Lower leg skin (tissue), 4 donors: ENCODE measurements around the gene SF1. TPM values are rescaled to one million over a fixed set of nuclear protein-coding genes. Genes with fewer than 3 reads are reported as not detected.

ENCODE experiments used
- DNase-seq, 2 donors: peaks; one replicate each; pipeline ENCODE4 v3.0.0-alpha.2; 2019; ENCODE audit warnings: low spot score in 2 of 2
- H3K4me3 ChIP-seq: fragments of 200-600 bp; sonication (generic); 2 replicates; pipeline ENCODE4 v1.5.1; 2017; ENCODE audit warnings: mild to moderate bottlenecking, low read depth; ENCODE audit not compliant: poor library complexity, severe bottlenecking
- POLR2A ChIP-seq, 2 donors: fragments of 450-650 bp; IDR thresholded peaks; one replicate each; pipeline ENCODE4 v1.6.1; 2016 to 2017; ENCODE audit warnings: antibody characterized with exemption in 2 of 2, mild to moderate bottlenecking in 1 of 2, moderate library complexity in 1 of 2
- WGBS, 2 donors: methylation state at CpG; one replicate each; pipeline ENCODE4 v1.1.5; 2018; 5-methylcytosine and 5-hydroxymethylcytosine counted together
- intact Hi-C: fragments of 100-400 bp; cut with DNase I; formaldehyde crosslinking; loops from one replicate; pipeline ENCODE4 v1.15.0; 2023; ENCODE audit warnings: low total_unique reads
- total RNA-seq, 4 donors: library from RNA; depleted of rRNA; stranded (reverse); fragments of >200 nt; gene quantifications; one replicate each; pipeline ENCODE4 v1.1.0, GENCODE V29; 2016
- TF ChIP-seq, protein P1 (sequence below), 3 donors: fragments of 450-650 bp; IDR thresholded peaks; one replicate each; pipeline ENCODE4 v1.5.1; 2016; ENCODE audit warnings: antibody characterized with exemption in 3 of 3, mild to moderate bottlenecking in 3 of 3, moderate library complexity in 2 of 3

Gene SF1
- total RNA-seq, 4 donors from 2014 or later, result 130 to 327 (median 178) TPM

DNA sequence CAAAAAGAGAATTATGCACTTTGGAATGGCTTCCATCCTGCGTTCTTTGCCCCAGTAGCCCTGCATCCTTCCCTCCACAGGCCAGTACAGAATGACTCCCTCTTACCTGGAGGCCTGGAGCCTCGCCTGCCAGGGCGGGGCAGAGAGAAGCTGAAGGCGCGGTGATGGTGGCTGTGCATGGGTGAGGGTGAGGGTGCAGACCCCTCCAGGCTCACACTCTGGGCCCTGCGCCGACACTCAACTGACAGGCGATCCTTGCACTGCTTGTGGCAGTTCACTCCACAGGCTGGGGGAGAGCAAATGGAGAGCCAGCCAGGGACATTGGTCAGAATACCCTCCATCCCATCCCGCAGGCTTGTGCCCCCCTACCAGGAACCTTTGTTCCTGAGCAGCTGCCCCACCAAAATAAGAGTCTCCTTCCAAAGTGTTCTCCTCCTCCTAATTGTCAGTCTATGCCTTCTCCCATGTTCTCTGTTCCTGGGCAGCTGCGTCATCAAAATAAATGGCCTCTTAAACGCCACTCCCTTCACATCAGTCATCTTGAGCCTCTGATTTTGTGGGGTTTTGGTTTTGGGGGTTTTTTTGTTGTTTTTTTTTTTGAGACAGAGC lies 49.5 kb downstream of the SF1 start:
- no peak overlapping the region for H3K4me3 ChIP-seq
- DNase-seq, result no peak
- WGBS, 2 donors, result 89 to 92% methylated on average over 11 of the region's 11 CpGs
- intact Hi-C loops, result no loop called here
- no peak for TF ChIP-seq POLR2A (IDR thresholded peaks at IDR 0.05)
- TF ChIP-seq, protein P1, sequence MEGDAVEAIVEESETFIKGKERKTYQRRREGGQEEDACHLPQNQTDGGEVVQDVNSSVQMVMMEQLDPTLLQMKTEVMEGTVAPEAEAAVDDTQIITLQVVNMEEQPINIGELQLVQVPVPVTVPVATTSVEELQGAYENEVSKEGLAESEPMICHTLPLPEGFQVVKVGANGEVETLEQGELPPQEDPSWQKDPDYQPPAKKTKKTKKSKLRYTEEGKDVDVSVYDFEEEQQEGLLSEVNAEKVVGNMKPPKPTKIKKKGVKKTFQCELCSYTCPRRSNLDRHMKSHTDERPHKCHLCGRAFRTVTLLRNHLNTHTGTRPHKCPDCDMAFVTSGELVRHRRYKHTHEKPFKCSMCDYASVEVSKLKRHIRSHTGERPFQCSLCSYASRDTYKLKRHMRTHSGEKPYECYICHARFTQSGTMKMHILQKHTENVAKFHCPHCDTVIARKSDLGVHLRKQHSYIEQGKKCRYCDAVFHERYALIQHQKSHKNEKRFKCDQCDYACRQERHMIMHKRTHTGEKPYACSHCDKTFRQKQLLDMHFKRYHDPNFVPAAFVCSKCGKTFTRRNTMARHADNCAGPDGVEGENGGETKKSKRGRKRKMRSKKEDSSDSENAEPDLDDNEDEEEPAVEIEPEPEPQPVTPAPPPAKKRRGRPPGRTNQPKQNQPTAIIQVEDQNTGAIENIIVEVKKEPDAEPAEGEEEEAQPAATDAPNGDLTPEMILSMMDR (IDR thresholded peaks at IDR 0.05), result no peak

DNA sequence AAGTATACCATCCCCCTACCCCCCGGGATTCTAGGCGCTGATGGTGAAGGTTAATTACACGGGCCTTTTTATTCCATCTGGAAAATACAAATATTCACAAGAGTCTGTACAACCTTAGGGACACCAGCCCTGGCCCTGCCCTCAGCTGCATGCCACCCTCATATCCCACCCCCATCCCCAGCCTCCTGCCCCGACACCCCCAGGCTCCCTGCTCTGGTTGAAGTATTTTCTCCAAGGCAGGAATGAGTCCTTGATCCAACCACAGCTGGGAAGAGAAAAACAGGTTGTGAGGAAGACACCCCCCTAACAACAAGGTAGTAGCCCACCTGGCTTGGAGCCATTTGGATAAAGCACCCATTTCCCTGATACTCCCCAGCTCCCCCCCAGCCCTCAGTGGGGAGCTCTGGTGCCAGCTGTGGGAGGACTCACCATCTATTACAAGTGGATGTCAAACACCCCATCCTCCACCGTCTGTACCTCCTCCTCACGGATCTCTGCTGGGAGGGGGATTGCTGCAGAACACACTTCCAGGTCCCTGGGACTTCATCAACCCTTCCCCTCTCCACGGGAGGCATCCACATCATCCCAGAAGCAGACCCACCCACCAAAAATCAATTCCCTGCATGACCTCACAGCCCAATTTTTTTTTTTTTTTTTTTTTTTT lies 51.3 kb downstream of the SF1 start:
- intact Hi-C loops, result no loop called here
- H3K4me3 ChIP-seq, result no peak overlapping the region
- WGBS, 2 donors, result 56 to 68% methylated on average over 7 of the region's 7 CpGs
- TF ChIP-seq, protein P1 (IDR thresholded peaks at IDR 0.05), result no peak
- TF ChIP-seq POLR2A (IDR thresholded peaks at IDR 0.05), result no peak
- DNase-seq, result no peak

DNA sequence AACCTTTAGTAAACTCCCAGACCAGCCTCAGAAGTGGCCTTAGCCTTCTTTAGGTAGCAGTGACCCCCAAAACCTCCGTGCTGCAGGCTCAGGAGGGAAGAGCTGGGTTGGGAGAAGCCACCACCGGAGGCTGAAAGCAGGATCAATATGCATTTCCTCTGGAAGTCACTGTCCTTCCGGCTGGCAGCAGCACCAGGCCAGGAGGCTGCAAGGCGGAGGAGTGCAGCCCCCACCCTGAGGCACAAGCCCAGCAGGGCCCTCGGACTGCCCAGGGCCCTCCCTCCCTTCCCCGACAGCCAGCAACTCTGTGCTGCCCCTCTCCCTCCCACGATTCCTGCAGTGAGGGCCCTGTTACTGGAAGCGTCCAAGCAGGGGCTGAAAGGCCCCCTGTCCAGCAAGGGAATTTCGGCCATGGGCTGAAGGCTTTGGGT lies 52.1 kb downstream of the SF1 start:
- 42 to 50% methylated on average over 6 to 9 of the region's 9 CpGs for WGBS, 2 donors
- intact Hi-C loops, result no loop called here
- TF ChIP-seq POLR2A (IDR thresholded peaks at IDR 0.05), result no peak
- TF ChIP-seq, protein P1 (IDR thresholded peaks at IDR 0.05), result no peak
- no peak for DNase-seq
- H3K4me3 ChIP-seq, result no peak overlapping the region

DNA sequence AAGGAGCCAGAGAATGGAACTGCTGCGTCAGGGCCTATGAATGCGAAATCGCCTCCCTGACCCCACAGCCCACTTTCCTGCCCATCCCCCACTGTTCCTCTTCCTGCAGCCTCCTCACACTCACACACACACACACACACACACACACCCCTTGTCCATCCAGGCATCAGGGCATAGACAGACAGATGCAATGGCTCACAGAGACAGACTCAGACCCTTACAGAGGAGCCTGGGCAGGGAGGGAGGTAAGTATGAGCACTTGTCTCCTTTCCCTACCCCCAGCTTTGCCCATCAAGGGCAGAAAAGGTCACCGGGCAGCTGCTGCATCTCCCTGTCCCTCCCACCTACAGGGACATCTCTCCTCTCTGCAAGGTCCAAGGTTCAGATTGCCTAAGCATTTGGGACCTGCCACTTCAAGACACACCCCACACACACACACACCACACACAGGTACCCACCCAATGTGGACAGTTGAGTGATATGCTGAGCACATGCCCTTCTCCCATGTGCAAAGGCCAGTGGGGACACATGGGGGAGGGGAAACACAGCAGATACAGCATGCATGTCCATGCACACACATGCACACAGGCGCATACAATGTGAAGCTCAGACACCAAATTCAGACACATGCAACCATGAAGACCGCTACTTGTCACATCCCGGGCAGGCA lies 53.3 kb downstream of the SF1 start:
- WGBS, 2 donors, result 79 to 83% methylated on average over 7 of the region's 7 CpGs
- no peak for DNase-seq
- H3K4me3 ChIP-seq, result no peak overlapping the region
- intact Hi-C loops, result no loop called here
- no peak for TF ChIP-seq POLR2A (IDR thresholded peaks at IDR 0.05)
- TF ChIP-seq, protein P1 (IDR thresholded peaks at IDR 0.05), result peak in 1 of 3 donors; percentile 10

DNA sequence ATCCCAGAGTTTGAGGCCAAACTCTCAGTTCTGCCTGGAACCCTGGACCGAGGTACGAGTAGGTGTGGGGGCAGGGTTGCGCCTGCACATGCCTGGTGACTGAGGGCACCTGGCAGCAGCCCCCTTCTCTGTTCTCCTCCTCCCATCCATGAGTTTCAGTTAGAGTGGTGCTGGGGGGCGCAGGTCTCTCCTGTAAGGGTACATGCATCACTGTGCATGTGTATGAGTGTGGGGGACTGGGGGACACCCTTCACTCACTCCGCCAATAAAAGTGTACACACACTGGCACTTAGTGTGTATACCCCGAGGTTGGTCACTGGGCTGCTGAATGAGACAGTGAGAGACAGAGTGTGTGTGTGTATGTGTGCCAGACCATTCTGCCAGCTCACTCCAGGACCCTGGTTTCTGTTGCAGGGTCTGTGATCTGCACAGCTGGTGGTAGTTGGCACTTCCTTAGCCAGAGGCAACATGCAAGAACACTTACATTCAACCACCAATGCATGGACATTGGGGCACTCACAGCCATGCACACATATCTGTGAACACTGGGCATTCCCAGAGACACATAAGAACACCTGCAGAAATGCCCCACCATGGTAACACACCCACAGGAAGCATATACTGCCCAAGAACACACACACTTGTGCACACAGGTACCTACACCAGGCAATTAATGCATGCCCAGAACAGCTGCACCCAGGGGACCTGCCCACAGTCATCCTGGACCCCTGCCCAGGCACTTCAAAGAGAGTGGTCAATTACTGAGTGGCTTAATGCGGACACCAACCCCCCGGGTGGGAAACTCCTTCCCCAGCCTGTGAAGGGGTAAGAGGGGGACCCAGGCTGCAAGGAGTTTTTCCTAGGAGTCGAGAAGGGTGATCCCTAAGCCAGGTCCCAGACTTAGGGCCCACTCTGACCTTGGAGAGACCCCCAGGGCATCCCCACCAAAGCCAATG lies 54.2 kb downstream of the SF1 start:
- WGBS, 2 donors, result 55 to 64% methylated on average over 8 to 9 of the region's 9 CpGs
- no peak for DNase-seq
- TF ChIP-seq, protein P1 (IDR thresholded peaks at IDR 0.05), result no peak
- TF ChIP-seq POLR2A (IDR thresholded peaks at IDR 0.05), result no peak
- intact Hi-C loops, result no loop called here
- H3K4me3 ChIP-seq, result no peak overlapping the region
